Transverse colon (tissue), 3 donors: Measurements from ENCODE around the gene SELENOS.

ENCODE experiments used
- EP300 ChIP-seq: sonication (generic); formaldehyde crosslinking; IDR thresholded peaks from one replicate; pipeline ENCODE4 v1.6.1; 2017; ENCODE audit warnings: antibody characterized with exemption, low read depth
- POLR2A ChIP-seq: fragments of 450-650 bp; IDR thresholded peaks from one replicate; pipeline ENCODE4 v1.6.1; 2016; ENCODE audit warnings: antibody characterized with exemption, mild to moderate bottlenecking, moderate library complexity
- TF ChIP-seq, protein P1 (sequence below), 5 experiments: fragments of 200-600 bp in 3 of 5; fragments of 450-650 bp in 2 of 5; sonication (generic) in 3 of 5; IDR thresholded peaks; 1 replicate in 2 of 5; 2 replicates in 3 of 5; pipeline ENCODE4 v1.5.1; 2016 to 2017; ENCODE audit warnings: antibody characterized with exemption in 5 of 5, inconsistent platforms in 3 of 5, mild to moderate bottlenecking in 2 of 5, moderate library complexity in 1 of 5

DNA sequence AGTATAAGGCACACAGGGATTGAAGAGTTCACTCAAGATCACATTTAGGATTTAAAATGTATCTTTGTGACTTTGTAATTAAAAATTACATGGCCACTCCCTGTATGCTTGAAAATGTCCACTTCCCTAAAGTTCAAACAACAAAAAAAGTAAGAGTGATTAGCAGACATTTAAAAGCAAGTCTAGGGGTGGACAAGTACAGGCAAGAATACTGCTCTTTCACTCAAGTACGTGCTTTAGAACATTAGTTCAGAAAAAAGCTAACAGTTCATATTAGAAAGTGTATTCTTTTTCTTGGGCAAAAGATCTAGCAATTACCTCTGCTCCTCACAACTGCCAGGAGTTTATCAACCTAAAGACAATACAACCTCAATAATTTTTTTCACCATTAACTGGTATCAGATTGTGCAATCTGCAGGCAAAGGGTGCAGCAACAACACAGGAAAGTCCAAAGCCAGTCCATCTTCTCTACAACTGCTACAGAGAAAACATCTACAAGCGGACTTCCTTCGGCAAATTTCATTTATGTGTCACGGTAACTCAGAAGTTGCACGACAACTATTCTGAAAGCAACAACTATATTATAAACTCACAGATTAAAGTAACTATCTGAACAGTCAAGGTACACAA is 43.5 kb downstream of the SELENOS start:
- TF ChIP-seq, protein P1, sequence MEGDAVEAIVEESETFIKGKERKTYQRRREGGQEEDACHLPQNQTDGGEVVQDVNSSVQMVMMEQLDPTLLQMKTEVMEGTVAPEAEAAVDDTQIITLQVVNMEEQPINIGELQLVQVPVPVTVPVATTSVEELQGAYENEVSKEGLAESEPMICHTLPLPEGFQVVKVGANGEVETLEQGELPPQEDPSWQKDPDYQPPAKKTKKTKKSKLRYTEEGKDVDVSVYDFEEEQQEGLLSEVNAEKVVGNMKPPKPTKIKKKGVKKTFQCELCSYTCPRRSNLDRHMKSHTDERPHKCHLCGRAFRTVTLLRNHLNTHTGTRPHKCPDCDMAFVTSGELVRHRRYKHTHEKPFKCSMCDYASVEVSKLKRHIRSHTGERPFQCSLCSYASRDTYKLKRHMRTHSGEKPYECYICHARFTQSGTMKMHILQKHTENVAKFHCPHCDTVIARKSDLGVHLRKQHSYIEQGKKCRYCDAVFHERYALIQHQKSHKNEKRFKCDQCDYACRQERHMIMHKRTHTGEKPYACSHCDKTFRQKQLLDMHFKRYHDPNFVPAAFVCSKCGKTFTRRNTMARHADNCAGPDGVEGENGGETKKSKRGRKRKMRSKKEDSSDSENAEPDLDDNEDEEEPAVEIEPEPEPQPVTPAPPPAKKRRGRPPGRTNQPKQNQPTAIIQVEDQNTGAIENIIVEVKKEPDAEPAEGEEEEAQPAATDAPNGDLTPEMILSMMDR (IDR thresholded peaks at IDR 0.05) = no peak
- no peak for TF ChIP-seq POLR2A
- TF ChIP-seq EP300 = no peak
